Endodermal cell (in vitro differentiated cells): ENCODE data around the gene NPHS1. TPM values are rescaled to one million over a fixed set of nuclear protein-coding genes. Genes with fewer than 3 reads are reported as not detected.

Source experiments
- DNase-seq: peaks from one replicate; pipeline ENCODE4 v3.0.0-alpha.2; 2017
- H3K27ac ChIP-seq: 2 replicates; pipeline ENCODE4 v1.5.1; 2013; ENCODE audit warnings: mild to moderate bottlenecking, low read depth, low read length, moderate library complexity
- H3K27me3 ChIP-seq: 2 replicates; pipeline ENCODE4 v1.6.1; 2013; ENCODE audit warnings: mild to moderate bottlenecking, low read length, moderate library complexity; ENCODE audit not compliant: insufficient read depth, control insufficient read depth, poor library complexity, severe bottlenecking
- H3K36me3 ChIP-seq: 2 replicates; pipeline ENCODE4 v1.7.0; 2013; ENCODE audit warnings: mild to moderate bottlenecking, low read length, moderate library complexity; ENCODE audit not compliant: control insufficient read depth, insufficient read depth
- H3K4me1 ChIP-seq: one replicate; pipeline ENCODE4 v1.7.0; 2013; ENCODE audit warnings: low read length; ENCODE audit not compliant: control insufficient read depth, insufficient read depth
- H3K4me3 ChIP-seq: 2 replicates; pipeline ENCODE4 v1.5.1; 2013; ENCODE audit warnings: mild to moderate bottlenecking, low read length, moderate library complexity
- H3K9ac ChIP-seq: 2 replicates; pipeline ENCODE4 v1.6.1; 2013; ENCODE audit warnings: mild to moderate bottlenecking, low read length, moderate library complexity; ENCODE audit not compliant: poor library complexity, severe bottlenecking; ENCODE audit errors: extremely low read depth
- H3K9me3 ChIP-seq: 2 replicates; pipeline ENCODE4 v1.6.1; 2013; ENCODE audit warnings: mild to moderate bottlenecking, low read length, moderate library complexity; ENCODE audit not compliant: control insufficient read depth
- H3K27ac Mint-ChIP-seq: 2 replicates; pipeline ENCODE4 v1.8.0; 2020; ENCODE audit warnings: mixed read lengths
- H3K27me3 Mint-ChIP-seq: 2 replicates; pipeline ENCODE4 v1.8.0; 2021; ENCODE audit warnings: mild to moderate bottlenecking, mixed read lengths; ENCODE audit not compliant: insufficient read depth
- H3K36me3 Mint-ChIP-seq: 2 replicates; pipeline ENCODE4 v1.8.0; 2020; ENCODE audit warnings: low read depth, mixed read lengths
- H3K4me1 Mint-ChIP-seq: 2 replicates; pipeline ENCODE4 v1.8.0; 2020; ENCODE audit warnings: mixed read lengths
- H3K4me3 Mint-ChIP-seq: 2 replicates; pipeline ENCODE4 v1.8.0; 2020; ENCODE audit warnings: mild to moderate bottlenecking, moderate library complexity, mixed read lengths
- H3K9me3 Mint-ChIP-seq: 2 replicates; pipeline ENCODE4 v1.8.0; 2020; ENCODE audit warnings: mild to moderate bottlenecking, mixed read lengths
- CTCF ChIP-seq: fragments of 200-600 bp; sonication (generic); conservative IDR thresholded peaks from 2 replicates; pipeline ENCODE4 v1.5.0; 2021; ENCODE audit warnings: antibody characterized with exemption, mild to moderate bottlenecking
- WGBS, 2 experiments: methylation state at CpG; one replicate each; pipeline versions ENCODE4 v1.1.5 to v1.1.7; 2013; ENCODE audit warnings: missing lambda C conversion rate in 2 of 2, mixed read lengths in 1 of 2; ENCODE audit not compliant: insufficient coverage in 1 of 2, insufficient read length in 1 of 2; 5-methylcytosine and 5-hydroxymethylcytosine counted together
- total RNA-seq, 2 donors: library from RNA; stranded (reverse); fragmentation: NEBNext Ultra II Directional in 1 of 2; extraction: Animal tissue kit (Norgen Biotek cat#: 25700) in 1 of 2; gene quantifications; 2 replicates in 1 of 2; 3 replicates in 1 of 2; pipeline ENCODE4 v1.2.1, GENCODE V29; 2021

The NPHS1 gene
- total RNA-seq, 2 donors from 2014 or later: 0.24 to 0.80 TPM

DNA sequence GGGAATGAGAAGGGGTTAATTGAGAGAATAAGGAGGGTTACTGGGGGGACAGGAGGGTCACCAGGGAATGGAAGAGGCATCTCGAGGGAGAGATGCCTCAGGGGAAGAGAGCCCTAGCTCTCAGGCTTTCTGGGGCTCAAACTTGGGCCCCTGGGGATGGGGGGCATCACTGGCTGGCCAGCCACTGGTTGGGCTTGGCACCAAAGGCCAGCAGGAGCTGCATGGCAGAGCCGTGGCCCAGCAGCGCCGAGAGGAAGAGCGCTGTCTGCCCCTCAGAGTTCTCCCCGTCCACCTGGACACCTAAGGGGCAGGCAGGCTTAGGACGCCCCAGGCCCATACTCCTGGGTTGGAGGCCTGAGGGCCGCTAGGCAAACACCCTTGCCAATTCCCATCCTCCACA is 59.4 kb downstream of the NPHS1 start:
- DNase-seq: no peak
- no peak overlapping the region for H3K4me3 Mint-ChIP-seq
- Histone ChIP-seq H3K36me3 (no peaks in the 10 kb centered on the region), H3K4me1 (no peaks in the 10 kb centered on the region), H3K9me3 (no peaks in the 10 kb centered on the region), H3K27me3 (peaks cover 30% of the 10 kb centered on the region), H3K27ac (no peak overlapping the region), H3K9ac (no peak overlapping the region), H3K4me3 (no peak overlapping the region)
- peaks cover 24% of the 10 kb centered on the region for H3K27me3 Mint-ChIP-seq
- no peak for TF ChIP-seq CTCF
- WGBS, 2 experiments: 86 to 88% methylated on average over 6 to 8 of the region's 8 CpGs
- H3K36me3 Mint-ChIP-seq: no peaks in the 10 kb centered on the region
- no peak overlapping the region for H3K27ac Mint-ChIP-seq
- H3K9me3 Mint-ChIP-seq: no peaks in the 10 kb centered on the region
- H3K4me1 Mint-ChIP-seq: peaks cover 4% of the 10 kb centered on the region

- Mint-ChIP-seq H3K9me3 (no peaks in the 10 kb centered on the region), H3K4me3 (no peak overlapping the region), H3K4me1 (peaks cover 4% of the 10 kb centered on the region), H3K27ac (no peak overlapping the region), H3K36me3 (no peaks in the 10 kb centered on the region), H3K27me3 (peaks cover 18% of the 10 kb centered on the region)
- Histone ChIP-seq H3K4me1 (no peaks in the 10 kb centered on the region), H3K36me3 (no peaks in the 10 kb centered on the region), H3K9me3 (no peaks in the 10 kb centered on the region), H3K4me3 (no peak overlapping the region), H3K27me3 (peaks cover 24% of the 10 kb centered on the region), H3K27ac (no peak overlapping the region), H3K9ac (no peak overlapping the region)
- TF ChIP-seq CTCF: no peak
- peak; percentile 40 for DNase-seq
- WGBS, 2 experiments: 89 to 100% methylated on average over 4 to 15 of the region's 15 CpGs
Measured at GRCh38 chr19:35792312-35792711, 60.0 kb downstream of the NPHS1 start.

GRCh38 chr19:35791814-35792279 is 60.5 kb downstream of the NPHS1 start:
- WGBS, 2 experiments: 92 to 93% methylated on average over 4 to 9 of the region's 9 CpGs
- H3K4me3 Mint-ChIP-seq: no peak overlapping the region

More at GRCh38 chr19:35791814-35792279, 60.5 kb downstream of the NPHS1 start:
- H3K27me3 ChIP-seq: peaks cover 20% of the 10 kb centered on the region
- peak; percentile 48 for DNase-seq
- no peaks in the 10 kb centered on the region for H3K9me3 ChIP-seq
- Mint-ChIP-seq H3K27me3 (peaks cover 14% of the 10 kb centered on the region), H3K9me3 (no peaks in the 10 kb centered on the region), H3K4me1 (peaks cover 1% of the 10 kb centered on the region), H3K36me3 (no peaks in the 10 kb centered on the region), H3K27ac (no peak overlapping the region)
- H3K36me3 ChIP-seq: no peaks in the 10 kb centered on the region
- H3K4me1 ChIP-seq: no peaks in the 10 kb centered on the region
- no peak overlapping the region for H3K9ac ChIP-seq
- TF ChIP-seq CTCF: no peak
- H3K27ac ChIP-seq: no peak overlapping the region
- H3K4me3 ChIP-seq: no peak overlapping the region
